Fibroblast of skin of back (primary cell): ENCODE measurements around the gene PSMG4.

Source experiments
- DNase-seq: peaks from one replicate; pipeline ENCODE4 v3.0.0-alpha.2; 2013

The PSMG4 gene

DNA sequence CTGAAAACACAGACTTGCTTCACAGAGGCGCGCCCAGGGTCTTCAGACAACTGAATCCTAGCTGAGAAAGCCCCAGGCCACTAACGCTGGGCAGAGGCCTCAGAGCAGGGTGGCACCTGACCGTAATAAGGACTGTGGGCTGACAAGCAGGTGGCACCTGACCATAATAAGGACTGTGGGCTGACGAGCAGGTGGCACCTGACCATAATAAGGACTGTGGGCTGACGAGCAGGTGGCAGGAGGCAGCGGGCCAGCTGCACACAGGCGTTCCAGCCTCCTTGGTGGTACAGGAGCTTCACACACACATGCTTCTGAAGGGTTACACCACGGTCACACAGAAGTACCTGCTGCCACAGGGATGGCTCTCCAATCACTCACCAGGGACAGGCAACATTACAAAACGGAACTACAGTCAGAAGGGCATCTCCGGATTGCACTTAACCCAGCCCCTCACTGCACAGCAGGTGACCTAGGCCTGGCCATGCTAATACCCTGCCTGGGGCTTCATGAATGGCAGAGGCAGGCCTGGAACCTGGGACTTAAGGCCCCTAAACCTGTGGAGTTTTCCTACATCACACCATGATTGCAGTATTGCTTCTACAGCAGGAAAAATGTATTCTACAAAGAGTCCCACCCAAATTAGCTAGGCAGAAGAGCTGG is 50.8 kb downstream of the PSMG4 start:
- DNase-seq: no peak

DNA sequence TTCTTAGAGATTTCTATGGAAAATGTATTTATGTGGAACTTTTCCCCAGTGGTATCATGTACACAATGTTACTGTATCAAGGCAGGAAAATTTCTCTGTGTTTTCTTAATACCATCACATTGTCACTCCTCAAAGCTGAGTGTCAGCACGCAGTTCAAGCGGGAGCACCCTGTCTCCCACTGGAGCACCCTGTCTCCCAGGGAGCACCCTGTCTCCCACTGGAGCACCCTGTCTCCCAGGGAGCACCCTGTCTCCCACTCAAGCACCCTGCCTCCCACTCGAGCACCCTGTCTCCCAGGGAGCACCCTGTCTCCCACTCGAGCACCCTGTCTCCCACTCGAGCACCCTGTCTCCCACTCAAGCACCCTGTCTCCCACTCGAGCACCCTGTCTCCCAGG is 51.3 kb downstream of the PSMG4 start:
- DNase-seq: no peak

DNA sequence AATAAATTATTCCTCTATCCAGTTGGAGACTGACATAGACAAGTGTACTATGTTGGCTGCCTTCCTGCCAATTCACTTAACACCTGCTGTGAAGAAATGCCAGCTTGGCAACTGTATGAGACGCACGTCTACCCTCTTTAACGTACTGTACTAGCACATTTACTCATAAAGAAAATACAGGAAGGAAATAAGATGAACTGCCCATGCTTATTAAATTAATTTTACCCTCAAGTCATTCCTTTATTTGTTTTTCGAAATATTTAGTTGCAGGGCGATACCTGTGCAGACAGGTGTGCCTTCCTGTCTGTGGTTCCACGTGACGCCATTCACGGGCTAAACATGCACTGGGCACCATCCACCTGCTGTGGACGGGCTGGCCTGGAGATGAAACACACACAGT is 52.0 kb downstream of the PSMG4 start:
- no peak for DNase-seq

DNA sequence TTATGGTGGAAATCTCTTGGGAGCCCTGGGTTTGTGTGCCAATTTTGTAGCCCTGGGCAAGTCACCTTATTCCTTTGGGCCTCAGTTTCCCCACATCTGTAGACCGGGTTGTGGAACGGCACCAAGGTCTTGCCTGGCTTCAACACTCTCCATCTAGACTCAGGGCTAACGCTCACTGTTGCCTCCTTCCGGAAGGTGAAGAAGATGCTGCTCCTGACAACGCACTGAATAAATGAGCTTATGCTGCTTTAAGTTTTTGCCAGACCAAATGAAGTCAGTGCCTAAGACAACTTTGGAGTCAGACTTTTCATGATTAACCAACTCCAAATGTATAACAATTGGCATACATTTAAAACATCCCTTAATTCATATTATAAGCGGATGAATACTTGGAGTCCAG is 53.1 kb downstream of the PSMG4 start:
- DNase-seq: no peak

DNA sequence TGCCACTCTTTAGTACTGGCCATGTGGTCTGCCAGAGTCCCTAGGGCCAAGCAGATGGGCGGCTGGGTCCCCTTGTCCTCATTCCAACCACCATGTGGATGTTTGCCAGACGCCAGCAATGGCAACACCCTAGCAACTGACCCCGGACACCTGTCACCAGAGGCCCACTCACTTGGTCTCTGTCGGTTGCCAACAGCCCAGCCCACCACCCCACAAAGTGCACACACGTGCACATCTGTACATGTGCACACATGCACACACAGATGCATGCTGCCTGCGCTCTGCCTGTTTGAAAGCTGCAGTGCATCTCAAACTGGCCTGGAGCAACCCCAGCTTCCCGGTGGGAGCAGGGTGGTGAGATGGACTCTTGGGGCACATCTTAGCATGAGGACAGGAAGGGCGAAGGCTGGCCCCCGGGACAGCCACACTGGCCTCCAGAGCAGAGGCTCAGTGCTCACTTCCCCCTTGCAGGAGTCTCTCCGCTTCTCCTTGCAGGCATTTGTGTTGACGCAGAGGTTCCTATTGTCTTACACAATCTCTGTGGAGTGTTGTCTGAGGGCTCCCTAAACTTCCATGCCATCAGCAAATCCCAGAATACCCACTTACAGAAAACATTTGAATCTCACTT is 54.0 kb downstream of the PSMG4 start:
- no peak for DNase-seq

DNA sequence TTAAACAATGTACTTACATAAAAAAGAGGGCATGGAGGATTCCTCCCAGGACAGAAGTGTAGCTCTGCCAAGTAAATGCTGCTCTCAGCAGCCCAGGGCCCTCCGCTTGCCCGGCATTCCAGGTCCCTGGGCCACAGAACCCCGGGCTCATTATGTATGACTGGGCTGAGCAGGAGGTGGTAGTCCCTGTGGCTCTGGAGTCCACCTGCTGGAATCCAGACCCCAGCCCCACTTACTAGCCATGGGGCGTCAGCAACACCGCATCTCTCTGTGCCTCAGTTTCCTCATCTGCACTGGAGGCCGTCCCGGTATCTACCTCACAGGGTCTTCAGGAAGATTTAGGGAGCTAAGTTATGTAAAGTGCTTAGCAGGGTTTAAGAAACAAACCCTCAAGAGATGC is 55.4 kb downstream of the PSMG4 start:
- DNase-seq: no peak

DNA sequence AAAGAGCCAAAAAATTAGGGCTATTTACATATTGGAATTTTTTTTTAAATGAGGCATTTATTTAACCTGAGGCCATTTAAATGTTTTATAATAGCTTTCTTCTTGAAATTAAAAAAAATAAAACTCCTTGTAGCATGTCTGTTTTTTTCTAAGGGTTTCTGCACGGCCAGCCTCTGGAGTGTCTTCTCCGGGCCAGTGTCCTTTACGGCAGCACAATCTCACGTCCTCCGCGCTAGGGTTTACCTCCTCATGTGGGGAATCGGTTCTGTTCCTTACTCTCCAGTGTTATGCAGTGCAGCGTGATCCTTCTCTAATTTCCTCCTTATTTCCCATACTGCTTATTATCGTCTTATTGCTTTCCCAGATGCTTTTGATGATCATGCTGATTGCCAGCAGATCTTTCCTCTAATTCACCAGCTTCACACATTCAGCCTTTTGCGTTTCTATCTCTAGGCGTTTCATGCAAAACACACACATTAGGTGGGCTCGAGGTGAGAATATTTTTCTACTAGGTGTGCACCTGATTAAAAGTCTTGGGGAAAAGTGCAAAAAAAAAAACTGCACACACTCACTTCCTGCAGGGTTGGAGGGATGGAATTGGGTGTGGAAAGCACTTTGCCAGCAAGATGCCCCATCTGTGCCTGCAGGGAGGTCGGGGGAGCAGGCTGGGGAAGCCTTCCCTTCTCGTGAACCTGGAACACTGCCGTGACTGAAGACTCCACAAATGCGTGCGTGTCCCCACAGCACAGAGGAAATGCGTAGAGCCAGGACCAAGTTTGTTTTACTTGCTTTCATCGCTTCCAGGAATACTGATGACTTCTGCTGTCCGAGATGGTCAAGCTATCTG is 56.1 kb downstream of the PSMG4 start:
- no peak for DNase-seq

DNA sequence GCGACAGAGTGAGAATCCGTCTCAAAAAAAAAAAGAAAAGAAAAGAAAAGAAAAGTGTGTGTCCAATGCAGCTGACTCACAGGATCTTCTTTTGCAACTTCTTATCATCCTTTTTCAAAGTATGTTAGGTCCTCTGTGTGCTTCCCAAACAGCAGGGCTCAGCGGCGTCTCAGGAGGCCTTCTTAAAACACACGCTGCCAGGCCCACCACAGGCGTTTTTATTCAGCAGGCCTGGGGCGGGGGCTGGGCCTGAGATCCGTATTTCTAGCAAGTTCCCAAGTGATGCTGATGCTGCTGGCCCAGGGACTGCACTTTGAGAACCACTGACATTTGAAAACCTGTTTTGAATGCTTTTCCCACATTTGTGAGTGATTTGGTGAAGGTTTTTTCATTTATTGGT is 57.1 kb downstream of the PSMG4 start:
- DNase-seq: peak; percentile 47

DNA sequence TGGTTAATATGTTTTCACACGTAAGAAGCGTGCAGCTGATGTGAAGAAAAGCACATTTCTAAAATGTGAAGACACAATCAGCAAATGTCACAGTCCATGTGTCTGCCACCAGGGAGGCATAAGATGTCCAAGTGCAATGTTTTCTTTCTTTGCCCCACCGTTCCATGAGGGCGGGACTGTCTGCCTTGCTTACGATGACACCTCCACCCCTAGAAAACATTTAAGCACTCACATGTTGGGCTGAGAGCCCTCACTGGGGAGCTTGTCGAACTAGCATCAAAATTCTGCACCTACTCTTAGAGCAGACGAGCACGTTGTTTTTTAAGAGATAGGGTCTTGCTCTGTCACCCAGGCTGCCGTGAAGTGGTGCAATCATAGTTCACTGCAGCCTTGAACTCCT is 57.6 kb downstream of the PSMG4 start:
- DNase-seq: no peak

DNA sequence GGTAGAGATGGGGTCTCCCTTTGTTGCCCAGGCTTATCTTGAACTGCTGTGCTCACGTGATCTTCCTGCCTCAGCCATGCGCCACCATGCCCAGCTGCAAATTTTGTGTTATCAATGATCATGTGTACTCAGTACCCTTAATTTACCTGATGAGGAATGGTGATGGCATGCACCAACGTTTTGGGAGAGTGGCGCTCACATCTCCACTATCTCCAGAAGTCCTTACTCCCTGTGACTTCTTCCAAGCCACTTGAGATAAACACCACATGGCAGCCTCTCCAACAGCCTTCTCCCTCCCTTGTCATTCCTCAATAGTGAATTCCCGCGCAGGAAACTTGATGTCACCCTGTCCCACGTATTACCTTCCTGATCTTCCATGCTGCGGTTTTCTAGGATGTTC is 58.1 kb downstream of the PSMG4 start:
- no peak for DNase-seq
